ENCODE data around the gene DCAF17.

- TF ChIP-seq ZMYM2 (CRISPR knock-in tag; IDR thresholded peaks at IDR 0.05) (no peak), HNRNPL (IDR thresholded peaks at IDR 0.05; ENCODE audit: low read depth, low read length) (no peak), ZNF205 (CRISPR knock-in tag; IDR thresholded peaks at IDR 0.05) (no peak), SMC3 (IDR thresholded peaks at IDR 0.05; ENCODE audit: low read length) (no peak), ATF3 (CRISPR knock-in tag; IDR thresholded peaks at IDR 0.05) (no peak), MAFF (IDR thresholded peaks at IDR 0.05; ENCODE audit: low read depth, low read length) (no peak), ATAD3A (CRISPR knock-in tag; IDR thresholded peaks at IDR 0.05) (no peak)
Observed at GRCh38 chr2:171482308-171482707, 48.3 kb downstream of the DCAF17 start.
